GM18867 (cell line): Measurements from ENCODE around the gene NUDT3.
"Not testable (repeated sequence)": the region's sequence is repeated elsewhere in the genome, so short reads cannot be mapped to it uniquely, and the experiment has no call there.

Source experiments
- ATAC-seq: cut with Tn5 transposase; IDR thresholded peaks from one replicate; pipeline ENCODE4 v1.9.1; 2021; ENCODE audit warnings: mild to moderate bottlenecking, moderate library complexity; ENCODE audit not compliant: unreplicated experiment

Gene NUDT3

GRCh38 chr6:34269658-34270341, 122.7 kb downstream of the NUDT3 start:
- not testable (repeated sequence) for ATAC-seq

GRCh38 chr6:34269132-34269531, 123.3 kb downstream of the NUDT3 start:
- not testable (repeated sequence) for ATAC-seq

GRCh38 chr6:34267746-34268145, 124.7 kb downstream of the NUDT3 start:
- ATAC-seq = no peak

- not testable (repeated sequence) for ATAC-seq
Measured at GRCh38 chr6:34263484-34263883, 129.0 kb downstream of the NUDT3 start.

GRCh38 chr6:34260576-34261267, 131.7 kb downstream of the NUDT3 start:
- no peak for ATAC-seq

- ATAC-seq = no peak
Measured at GRCh38 chr6:34259529-34260069, 132.9 kb downstream of the NUDT3 start.

GRCh38 chr6:34252395-34252794, 140.1 kb downstream of the NUDT3 start:
- ATAC-seq = not testable (repeated sequence)

GRCh38 chr6:34249469-34250261, 142.8 kb downstream of the NUDT3 start:
- ATAC-seq = peak; percentile 30

GRCh38 chr6:34248727-34249468, 143.6 kb downstream of the NUDT3 start, which contains the start of gene SMIM29:
TSS of gene SMIM29 (minus strand) at chr6:34249006. CDS start at chr6:34247791, 1,215 bp downstream.
- peak; percentile 80 for ATAC-seq

- peak; percentile 23 for ATAC-seq
Measured at GRCh38 chr6:34248198-34248726, 144.2 kb downstream of the NUDT3 start.

- no peak for ATAC-seq
Measured at GRCh38 chr6:34247481-34248197, 144.8 kb downstream of the NUDT3 start.

GRCh38 chr6:34246563-34247391, 145.7 kb downstream of the NUDT3 start:
- no peak for ATAC-seq

GRCh38 chr6:34246249-34246562, 146.3 kb downstream of the NUDT3 start:
- ATAC-seq = no peak

GRCh38 chr6:34245761-34246140, 146.7 kb downstream of the NUDT3 start:
- not testable (repeated sequence) for ATAC-seq

GRCh38 chr6:34245032-34245760, 147.3 kb downstream of the NUDT3 start:
- ATAC-seq = not testable (repeated sequence)

GRCh38 chr6:34243901-34244884, 148.3 kb downstream of the NUDT3 start:
- no peak for ATAC-seq

- ATAC-seq = no peak
Measured at GRCh38 chr6:34243131-34243771, 149.2 kb downstream of the NUDT3 start.
